ENCODE measurements around the gene RARG. TPM values are rescaled to one million over a fixed set of nuclear protein-coding genes. Genes with fewer than 3 reads are reported as not detected.
"Not testable (repeated sequence)": the region's sequence is repeated elsewhere in the genome, so short reads cannot be mapped to it uniquely, and the experiment has no call there.

RARG gene
- total RNA-seq, 4 donors from 2014 or later = 15.6 to 26.6 (median 22.9) TPM

DNA sequence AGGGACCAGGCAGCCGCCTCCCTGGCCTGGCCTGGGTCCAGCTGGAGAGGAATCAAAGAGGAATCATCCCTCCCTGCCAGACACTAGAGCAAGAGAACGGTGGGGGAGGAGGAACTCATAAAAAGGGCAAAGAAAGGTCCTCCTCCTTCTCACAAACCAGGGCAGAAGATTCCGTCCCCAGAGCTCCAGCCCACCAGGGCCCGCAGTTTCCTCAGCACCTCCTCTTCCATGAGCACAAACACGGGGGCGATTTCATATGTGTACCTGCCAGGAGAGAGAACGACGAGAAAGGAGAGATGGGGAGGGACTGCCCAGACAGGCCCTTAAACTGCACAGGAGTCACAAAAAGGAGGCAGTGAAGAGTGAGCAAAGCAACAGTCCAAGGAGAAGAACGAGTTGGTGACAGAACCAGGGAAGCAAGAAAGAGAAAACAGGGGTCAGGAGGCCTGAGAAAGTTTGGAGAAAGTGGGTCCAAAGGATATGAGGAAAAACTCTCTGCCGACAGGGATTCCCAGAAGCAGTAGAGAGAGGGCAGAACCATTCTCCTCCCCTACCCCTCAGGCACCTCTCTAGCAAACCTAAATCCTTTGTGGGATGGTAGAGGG, 60.2 kb downstream of the RARG start:
- H3K4me3 ChIP-seq = no peak overlapping the region
- H3K27me3 ChIP-seq = no peaks in the 10 kb centered on the region
- TF ChIP-seq EP300 (IDR thresholded peaks at IDR 0.05) (no peak), POLR2A (IDR thresholded peaks at IDR 0.05) (no peak), POLR2AphosphoS5 (IDR thresholded peaks at IDR 0.05) (no peak)
- TF ChIP-seq, protein P1, sequence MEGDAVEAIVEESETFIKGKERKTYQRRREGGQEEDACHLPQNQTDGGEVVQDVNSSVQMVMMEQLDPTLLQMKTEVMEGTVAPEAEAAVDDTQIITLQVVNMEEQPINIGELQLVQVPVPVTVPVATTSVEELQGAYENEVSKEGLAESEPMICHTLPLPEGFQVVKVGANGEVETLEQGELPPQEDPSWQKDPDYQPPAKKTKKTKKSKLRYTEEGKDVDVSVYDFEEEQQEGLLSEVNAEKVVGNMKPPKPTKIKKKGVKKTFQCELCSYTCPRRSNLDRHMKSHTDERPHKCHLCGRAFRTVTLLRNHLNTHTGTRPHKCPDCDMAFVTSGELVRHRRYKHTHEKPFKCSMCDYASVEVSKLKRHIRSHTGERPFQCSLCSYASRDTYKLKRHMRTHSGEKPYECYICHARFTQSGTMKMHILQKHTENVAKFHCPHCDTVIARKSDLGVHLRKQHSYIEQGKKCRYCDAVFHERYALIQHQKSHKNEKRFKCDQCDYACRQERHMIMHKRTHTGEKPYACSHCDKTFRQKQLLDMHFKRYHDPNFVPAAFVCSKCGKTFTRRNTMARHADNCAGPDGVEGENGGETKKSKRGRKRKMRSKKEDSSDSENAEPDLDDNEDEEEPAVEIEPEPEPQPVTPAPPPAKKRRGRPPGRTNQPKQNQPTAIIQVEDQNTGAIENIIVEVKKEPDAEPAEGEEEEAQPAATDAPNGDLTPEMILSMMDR (IDR thresholded peaks at IDR 0.05) = no peak
- peak overlapping the region in 3 of 4 donors; percentile 38 to 61 (median 59) for H3K27ac ChIP-seq
- peaks cover 0 to 38% (median 3%) of the 10 kb centered on the region in 3 donors for H3K4me1 ChIP-seq
- no peaks in the 10 kb centered on the region for H3K9me3 ChIP-seq
- 43 to 46% methylated on average over 2 to 5 of the region's 10 CpGs for WGBS, 2 donors (ENCODE audit: low coverage in 1 of 2)
- no peak for ATAC-seq
- peaks cover 0 to 54% of the 10 kb centered on the region in 2 donors for H3K36me3 ChIP-seq

DNA sequence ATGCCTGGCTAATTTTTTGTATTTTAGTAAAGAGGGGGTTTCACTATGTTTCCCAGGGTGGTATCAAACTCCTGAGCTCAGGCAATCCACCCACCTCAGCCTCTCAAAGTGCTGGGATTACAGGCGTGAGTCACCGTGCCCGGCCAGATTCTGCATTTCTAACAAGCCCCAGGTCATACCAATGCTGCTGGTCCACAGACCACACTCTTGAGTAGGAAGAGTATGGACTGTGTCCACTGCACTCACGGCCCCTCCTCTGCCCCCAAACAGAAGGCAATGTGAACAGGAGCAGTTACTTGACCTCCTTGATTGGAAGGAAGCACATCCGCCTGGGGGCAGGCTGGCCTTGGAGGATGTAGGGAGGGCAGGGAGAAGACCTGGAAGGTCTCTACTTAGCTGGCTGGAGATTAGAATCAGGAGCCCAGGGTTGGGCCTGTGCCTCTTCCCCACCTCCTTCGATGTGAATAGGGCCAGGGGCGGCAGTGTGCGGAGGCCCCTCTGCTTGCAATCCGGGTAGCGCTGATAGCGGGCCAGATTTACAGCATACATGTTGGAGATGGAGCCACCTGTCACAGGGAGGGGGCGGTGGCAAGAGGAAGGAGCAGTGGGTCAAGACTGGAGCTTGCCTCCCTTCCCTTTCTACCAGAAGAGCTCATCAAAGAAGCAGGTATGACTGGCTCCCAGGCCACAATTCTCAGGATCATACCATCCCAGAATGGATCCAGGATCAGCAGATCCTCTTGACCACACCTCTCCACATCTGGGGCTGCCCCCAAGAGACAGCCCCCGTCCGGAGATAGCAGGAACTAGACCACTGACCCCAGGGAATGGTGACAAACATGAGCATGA, 60.9 kb downstream of the RARG start:
- Histone ChIP-seq H3K4me3 (no peak overlapping the region), H3K4me1 (peaks cover 0 to 38% (median 3%) of the 10 kb centered on the region in 3 donors), H3K27ac (peak overlapping the region in 1 of 4 donors; percentile 59), H3K36me3 (peaks cover 0 to 59% of the 10 kb centered on the region in 2 donors), H3K27me3 (no peaks in the 10 kb centered on the region), H3K9me3 (no peaks in the 10 kb centered on the region)
- no peak for ATAC-seq
- TF ChIP-seq EP300 (IDR thresholded peaks at IDR 0.05) = no peak
- no peak for TF ChIP-seq POLR2A (IDR thresholded peaks at IDR 0.05)
- 76% methylated on average over 3 of the region's 14 CpGs; no CpG with 5 or more reads in 1 of the 2 donors for WGBS, 2 donors (ENCODE audit: low coverage in 1 of 2)

DNA sequence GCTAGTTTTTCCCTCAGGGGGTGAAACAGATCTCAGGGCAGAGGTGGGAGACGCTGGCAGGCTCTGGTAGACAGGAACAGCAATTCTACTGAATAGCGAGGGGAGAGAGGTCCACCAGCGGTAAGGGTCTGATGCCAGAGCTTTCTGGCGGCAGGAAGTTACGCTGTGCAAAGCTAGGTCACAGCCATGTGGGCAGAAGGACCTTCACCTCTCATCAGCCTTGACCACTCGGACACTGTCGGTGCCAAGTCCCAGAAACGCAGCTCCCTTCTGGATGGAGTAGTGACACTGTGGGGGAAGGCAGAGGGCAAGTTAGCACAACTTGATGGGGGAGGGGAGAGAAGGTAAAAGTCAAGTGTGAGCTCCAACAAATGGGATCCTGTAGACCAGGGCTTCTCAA, 61.8 kb downstream of the RARG start:
- no peak overlapping the region for H3K4me3 ChIP-seq
- no peaks in the 10 kb centered on the region for H3K9me3 ChIP-seq
- H3K36me3 ChIP-seq = peaks cover 0 to 68% of the 10 kb centered on the region in 2 donors
- no peak for ATAC-seq
- no peak overlapping the region for H3K27ac ChIP-seq
- WGBS, 2 donors (ENCODE audit: low coverage in 1 of 2) = 83 to 97% methylated on average over 1 to 7 of the region's 8 CpGs
- TF ChIP-seq, protein P1 (IDR thresholded peaks at IDR 0.05) = no peak
- TF ChIP-seq POLR2A (IDR thresholded peaks at IDR 0.05) (no peak), EP300 (IDR thresholded peaks at IDR 0.05) (no peak), POLR2AphosphoS5 (IDR thresholded peaks at IDR 0.05) (no peak)
- no peaks in the 10 kb centered on the region for H3K27me3 ChIP-seq
- H3K4me1 ChIP-seq = peaks cover 0 to 34% (median 3%) of the 10 kb centered on the region in 3 donors

DNA sequence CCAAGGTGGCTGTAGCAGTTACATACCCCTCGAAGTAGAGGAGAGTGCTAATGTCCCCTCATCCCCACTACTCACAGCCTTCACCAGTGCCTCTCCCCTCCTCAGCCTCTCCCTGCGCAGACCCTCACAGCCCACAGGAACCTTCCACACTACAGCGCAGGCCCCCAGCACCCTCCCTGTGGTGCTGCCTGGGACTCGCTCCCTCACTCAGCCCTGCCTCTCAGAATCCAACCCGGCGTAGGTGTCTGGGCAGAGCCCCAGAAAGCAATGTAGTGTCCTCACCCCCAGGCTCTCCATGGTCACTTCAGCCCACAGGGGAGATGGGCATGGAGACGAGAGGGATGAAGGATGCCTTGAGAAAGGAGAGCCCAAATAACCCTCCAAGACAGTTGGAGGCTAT, 62.4 kb downstream of the RARG start:
- Histone ChIP-seq H3K36me3 (peaks cover 0 to 73% of the 10 kb centered on the region in 2 donors), H3K27me3 (no peaks in the 10 kb centered on the region), H3K4me3 (no peak overlapping the region), H3K4me1 (peaks cover 0 to 28% (median 3%) of the 10 kb centered on the region in 3 donors), H3K9me3 (no peaks in the 10 kb centered on the region), H3K27ac (no peak overlapping the region)
- TF ChIP-seq POLR2A (IDR thresholded peaks at IDR 0.05) (no peak), POLR2AphosphoS5 (IDR thresholded peaks at IDR 0.05) (no peak), EP300 (IDR thresholded peaks at IDR 0.05) (no peak)
- TF ChIP-seq, protein P1 (IDR thresholded peaks at IDR 0.05) = no peak
- ATAC-seq = no peak
- WGBS, 2 donors (ENCODE audit: low coverage in 1 of 2) = 90 to 94% methylated on average over 2 to 4 of the region's 7 CpGs

DNA sequence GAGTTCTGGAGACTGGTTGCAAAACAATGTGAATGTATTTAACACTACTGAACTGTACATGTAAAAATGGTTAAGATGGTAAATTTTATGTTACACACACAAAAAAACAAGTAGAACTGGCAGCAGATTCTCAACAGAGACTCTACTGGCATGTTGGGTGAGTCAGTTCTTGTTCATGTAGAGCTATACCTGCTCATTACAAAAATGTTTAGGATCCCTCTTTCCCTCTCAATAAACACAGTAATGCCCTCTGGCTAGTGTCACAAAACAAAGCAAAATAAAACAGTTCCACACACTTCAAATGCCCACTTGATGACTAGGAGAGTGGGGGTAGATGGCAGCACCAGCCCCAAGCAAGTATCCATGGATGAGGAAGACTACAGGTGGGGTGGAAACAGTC, 65.2 kb downstream of the RARG start:
- H3K27ac ChIP-seq = no peak overlapping the region
- no peak for ATAC-seq
- H3K27me3 ChIP-seq = no peaks in the 10 kb centered on the region
- no peak overlapping the region for H3K4me3 ChIP-seq
- no peaks in the 10 kb centered on the region for H3K9me3 ChIP-seq
- TF ChIP-seq EP300 (IDR thresholded peaks at IDR 0.05) (no peak), POLR2A (IDR thresholded peaks at IDR 0.05) (no peak), POLR2AphosphoS5 (IDR thresholded peaks at IDR 0.05) (no peak)
- TF ChIP-seq, protein P1 (IDR thresholded peaks at IDR 0.05) = no peak
- H3K4me1 ChIP-seq = peaks cover 0 to 9% (median 2%) of the 10 kb centered on the region in 3 donors
- H3K36me3 ChIP-seq = peaks cover 0 to 60% of the 10 kb centered on the region in 2 donors

DNA sequence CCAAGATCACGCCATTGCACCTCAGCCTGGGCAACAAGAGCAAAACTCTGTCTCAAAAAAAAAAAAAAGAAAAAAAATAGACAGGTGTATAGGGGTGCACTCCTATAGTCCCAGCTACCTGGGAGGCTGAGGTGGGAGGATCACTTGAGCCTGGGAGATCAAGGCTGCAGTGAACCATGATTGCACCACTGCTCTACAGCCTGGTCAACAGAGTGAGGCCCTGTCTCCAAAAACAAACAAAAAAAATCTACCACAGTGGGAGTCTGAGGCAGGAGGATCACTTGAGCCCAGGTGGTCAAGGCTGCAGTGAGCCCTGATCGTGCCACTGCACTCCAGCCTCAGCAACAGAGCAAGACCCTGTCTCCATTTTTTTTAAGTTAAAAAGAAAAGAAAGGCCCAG, 69.0 kb downstream of the RARG start:
- H3K9me3 ChIP-seq, H3K4me3 ChIP-seq, ATAC-seq, H3K27ac ChIP-seq, H3K27me3 ChIP-seq: not testable (repeated sequence)
- Histone ChIP-seq H3K4me1 (peaks cover 0 to 21% (median 5%) of the 10 kb centered on the region in 3 donors), H3K36me3 (peaks cover 0 to 52% of the 10 kb centered on the region in 2 donors)
- 71 to 100% methylated on average over 1 of the region's 2 CpGs for WGBS, 2 donors (ENCODE audit: low coverage in 1 of 2)
